IMR-90 (cell line): ENCODE results near the gene ZBTB4. TPM values are rescaled to one million over a fixed set of nuclear protein-coding genes. Genes with fewer than 3 reads are reported as not detected.

Experiments
- ATAC-seq: fragments of 200-7000 bp; cut with Tn5 transposase; 2 replicates; pipeline ENCODE4 v1.9.1; 2020; ENCODE audit warnings: low read depth, mild to moderate bottlenecking, moderate library complexity
- BruUV-seq: library from RNA; stranded (reverse); fragments of 400-500 nt; replicated peaks from 2 replicates; lab custom pipeline; 2021; lab: Mats Ljungman, UMichigan
- CTCF ChIA-PET: fragments of 300-600 bp; formaldehyde crosslinking; extraction: SDS; loops from one replicate; lab custom pipeline; 2021; ENCODE audit warnings: antibody characterized with exemption; lab: Yijun Ruan, JAX
- POLR2A ChIA-PET: fragments of 300-600 bp; sonication (Branson Sonifier 250); formaldehyde crosslinking; loops from one replicate; lab custom pipeline; 2022; ENCODE audit warnings: antibody characterized with exemption; ENCODE audit not compliant: unreplicated experiment; lab: Charles Lee
- DNase-seq: peaks from one replicate; pipeline ENCODE4 v3.0.0; 2013
- H2AFZ ChIP-seq: replicated peaks from 2 replicates; pipeline ENCODE3; 2013; ENCODE audit warnings: low read length, mild to moderate bottlenecking; ENCODE audit not compliant: poor library complexity
- H2AK5ac ChIP-seq: 2 replicates; pipeline ENCODE4 v1.6.1; 2013; ENCODE audit warnings: low read depth, low read length, inconsistent platforms
- H2AK9ac ChIP-seq: replicated peaks from 2 replicates; pipeline ENCODE3; 2013; ENCODE audit warnings: mild to moderate bottlenecking, low read depth, low read length, moderate library complexity; ENCODE audit not compliant: poor library complexity
- H2BK120ac ChIP-seq: 2 replicates; pipeline ENCODE4 v1.6.1; 2013; ENCODE audit warnings: low read depth, low read length, inconsistent platforms
- H2BK15ac ChIP-seq: 3 replicates; pipeline ENCODE4 v1.6.1; 2013; ENCODE audit warnings: low read depth, low read length, inconsistent platforms
- H2BK20ac ChIP-seq: 2 replicates; pipeline ENCODE4 v1.6.1; 2013; ENCODE audit warnings: low read depth, mild to moderate bottlenecking, inconsistent platforms, low read length, moderate library complexity
- H2BK5ac ChIP-seq: 2 replicates; pipeline ENCODE4 v1.6.1; 2013; ENCODE audit warnings: mild to moderate bottlenecking, low read depth, low read length, inconsistent platforms; ENCODE audit not compliant: poor library complexity, severe bottlenecking
- H3K14ac ChIP-seq: replicated peaks from 2 replicates; pipeline ENCODE4 v1.6.1; 2013; ENCODE audit warnings: low read depth, low read length, inconsistent platforms
- H3K18ac ChIP-seq: 2 replicates; pipeline ENCODE4 v1.6.1; 2013; ENCODE audit warnings: low read depth, low read length, control low read depth
- H3K23ac ChIP-seq: 2 replicates; pipeline ENCODE4 v1.6.1; 2013; ENCODE audit warnings: low read depth, low read length, inconsistent platforms
- H3K27ac ChIP-seq: 2 replicates; pipeline ENCODE4 v1.5.1; 2013; ENCODE audit warnings: mild to moderate bottlenecking, control low read depth, low read length; ENCODE audit not compliant: insufficient read depth
- H3K27me3 ChIP-seq: 2 replicates; pipeline ENCODE4 v1.6.1; 2013; ENCODE audit warnings: low read length; ENCODE audit not compliant: control insufficient read depth, insufficient read depth
- H3K36me3 ChIP-seq: 2 replicates; pipeline ENCODE4 v1.6.1; 2013; ENCODE audit warnings: low read length, mixed read lengths; ENCODE audit not compliant: control insufficient read depth, insufficient read depth
- H3K4ac ChIP-seq: 2 replicates; pipeline ENCODE4 v1.6.1; 2013; ENCODE audit warnings: low read depth, low read length, inconsistent platforms
- H3K4me1 ChIP-seq: 2 replicates; pipeline ENCODE4 v1.6.1; 2013; ENCODE audit warnings: low read length, mixed read lengths; ENCODE audit not compliant: control insufficient read depth, insufficient read depth
- H3K4me2 ChIP-seq: 2 replicates; pipeline ENCODE4 v1.6.1; 2013; ENCODE audit warnings: low read depth, mild to moderate bottlenecking, control low read depth, low read length, moderate library complexity
- H3K4me3 ChIP-seq: 2 replicates; pipeline ENCODE4 v1.5.1; 2013; ENCODE audit warnings: low read depth, mild to moderate bottlenecking, control low read depth, low read length, moderate library complexity; ENCODE audit not compliant: insufficient read depth
- H3K56ac ChIP-seq: 2 replicates; pipeline ENCODE4 v1.6.1; 2013; ENCODE audit warnings: low read length, inconsistent platforms; ENCODE audit not compliant: insufficient read depth; ENCODE audit errors: extremely low read depth
- H3K79me1 ChIP-seq, 2 experiments: 2 replicates each; pipeline ENCODE4 v1.6.1; 2013; ENCODE audit warnings: low read length in 2 of 2, inconsistent platforms in 1 of 2, low read depth in 1 of 2
- H3K9ac ChIP-seq: 2 replicates; pipeline ENCODE4 v1.6.1; 2013; ENCODE audit warnings: low read depth, low read length, control low read depth
- H3K9me1 ChIP-seq: 2 replicates; pipeline ENCODE4 v1.6.1; 2013; ENCODE audit warnings: low read length, inconsistent platforms; ENCODE audit not compliant: insufficient read depth
- H3K9me3 ChIP-seq: 2 replicates; pipeline ENCODE4 v1.6.1; 2013; ENCODE audit warnings: low read length; ENCODE audit not compliant: control insufficient read depth, insufficient read depth
- H4K20me1 ChIP-seq: 2 replicates; pipeline ENCODE4 v1.6.1; 2013; ENCODE audit warnings: low read length, inconsistent platforms; ENCODE audit not compliant: insufficient read depth
- H4K5ac ChIP-seq: 2 replicates; pipeline ENCODE4 v1.6.1; 2013; ENCODE audit warnings: mild to moderate bottlenecking, low read depth, low read length, control low read depth
- H4K8ac ChIP-seq, 2 experiments: 2 replicates each; pipeline ENCODE4 v1.6.1; 2013; ENCODE audit warnings: low read depth in 2 of 2, low read length in 2 of 2, control low read depth in 1 of 2, inconsistent platforms in 1 of 2
- H4K91ac ChIP-seq: 2 replicates; pipeline ENCODE4 v1.6.1; 2013; ENCODE audit warnings: low read depth, low read length, inconsistent platforms; ENCODE audit not compliant: insufficient read depth
- CEBPB ChIP-seq: IDR thresholded peaks from 2 replicates; pipeline ENCODE4 v1.6.1; 2012; ENCODE audit warnings: low read depth, low read length, improper control_type of control experiment
- RFX5 ChIP-seq: IDR thresholded peaks from 2 replicates; pipeline ENCODE4 v1.8.0; 2012; ENCODE audit warnings: low read depth, mild to moderate bottlenecking, low read length, moderate library complexity
- whole genome bisulfite sequencing, 2 experiments: methylation state at CpG; one replicate each; pipeline versions ENCODE4 v1.1.5 to v1.1.7; 2013; ENCODE audit warnings: missing lambda C conversion rate in 2 of 2; ENCODE audit not compliant: insufficient read length in 1 of 2; ENCODE audit errors: extremely low coverage in 2 of 2; 5-methylcytosine and 5-hydroxymethylcytosine counted together
- dilution Hi-C: fragments of 300-500 bp; cut with HindIII; formaldehyde crosslinking; loops from one replicate; pipeline ENCODE4 v1.14.3; 2018; ENCODE audit warnings: low sequenced_read_pairs; ENCODE audit not compliant: unreplicated experiment
- in situ Hi-C: fragments of 300-500 bp; cut with MboI; formaldehyde crosslinking; loops from 3 replicates; pipeline ENCODE4 v1.14.3; 2019; ENCODE audit warnings: low sequenced_read_pairs, inconsistent platforms, mixed read lengths
- intact Hi-C: fragments of 100-400 bp; cut with micrococcal nuclease; formaldehyde crosslinking; loops from 2 replicates; pipeline ENCODE4 v1.10.0; 2022
- polyA plus RNA-seq, 3 experiments: library from polyadenylated mRNA; depleted of rRNA; stranded (reverse); fragments of >200 nt; gene quantifications; 2 replicates each; pipeline ENCODE4 v1.2.3, GENCODE V29; 2012; ENCODE audit warnings: low replicate concordance in 1 of 3
- total RNA-seq: library from RNA; depleted of rRNA; stranded (reverse); fragments of >200 nt; gene quantifications from 2 replicates; pipeline ENCODE4 v1.2.3, GENCODE V29; 2012

ZBTB4 gene
- total and polyA plus RNA-seq, 2 of the 4 experiments (the other 2 are of a cell fraction): 6.3 to 20.3 TPM

DNA sequence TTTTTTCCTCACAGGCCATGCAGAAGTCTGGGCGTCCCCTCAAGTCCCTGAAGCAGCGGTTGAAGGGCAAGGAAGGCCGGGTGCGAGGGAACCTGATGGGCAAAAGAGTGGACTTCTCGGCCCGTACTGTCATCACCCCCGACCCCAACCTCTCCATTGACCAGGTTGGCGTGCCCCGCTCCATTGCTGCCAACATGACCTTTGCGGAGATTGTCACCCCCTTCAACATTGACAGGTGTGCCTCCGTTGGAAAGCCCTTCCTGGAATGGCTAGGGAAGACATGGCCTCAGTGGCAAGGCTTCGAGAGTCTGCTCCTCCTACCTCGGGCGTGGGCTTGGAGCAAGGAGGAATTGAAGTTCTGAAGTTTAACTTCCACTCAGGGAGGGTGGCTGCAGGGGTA lies 18.2 kb upstream of the ZBTB4 start:
- Histone ChIP-seq H3K9me3 (no peaks in the 10 kb centered on the region), H3K56ac (no peak overlapping the region), H3K4me3 (no peak overlapping the region), H3K36me3 (peaks cover 67% of the 10 kb centered on the region), H4K8ac (no peak overlapping the region), H3K27me3 (no peaks in the 10 kb centered on the region), H3K23ac (no peak overlapping the region), H3K4me2 (no peak overlapping the region), H2AK5ac (no peak overlapping the region), H2BK15ac (no peak overlapping the region), H2BK20ac (no peak overlapping the region), H4K5ac (no peak overlapping the region), H3K18ac (no peak overlapping the region), H2BK5ac (no peak overlapping the region), H3K4me1 (no peaks in the 10 kb centered on the region), H3K14ac (no peak overlapping the region), H3K27ac (no peak overlapping the region), H3K9ac (no peak overlapping the region), H3K79me1 (peaks cover 51 to 71% of the 10 kb centered on the region in 2 experiments), H2AFZ (no peak overlapping the region), H2AK9ac (no peak overlapping the region), H2BK120ac (no peak overlapping the region), H3K4ac (no peak overlapping the region), H4K20me1 (peaks cover 46% of the 10 kb centered on the region), H4K91ac (no peak overlapping the region), H3K9me1 (peaks cover 12% of the 10 kb centered on the region; the same call in 1 of the 2 replicates)
- WGBS, 2 experiments: 100% methylated on average over 1 of the region's 14 CpGs; no CpG with 5 or more reads in 1 of the 2 experiments
- ATAC-seq: no peak
- dilution Hi-C loops: no loop called here
- intact Hi-C loops: no loop called here
- in situ Hi-C loops: no loop called here
- DNase-seq: no peak
- POLR2A ChIA-PET: no interaction called here
- TF ChIP-seq RFX5 (no peak), CEBPB (no peak)
- CTCF ChIA-PET: no interaction called here
- BruUV-seq: no TSS peak
